Measurements from ENCODE around the gene GSX1. TPM values are rescaled to one million over a fixed set of nuclear protein-coding genes. Genes with fewer than 3 reads are reported as not detected.

Gene GSX1
- total RNA-seq, 1 donor from 2014 or later = not detected

DNA sequence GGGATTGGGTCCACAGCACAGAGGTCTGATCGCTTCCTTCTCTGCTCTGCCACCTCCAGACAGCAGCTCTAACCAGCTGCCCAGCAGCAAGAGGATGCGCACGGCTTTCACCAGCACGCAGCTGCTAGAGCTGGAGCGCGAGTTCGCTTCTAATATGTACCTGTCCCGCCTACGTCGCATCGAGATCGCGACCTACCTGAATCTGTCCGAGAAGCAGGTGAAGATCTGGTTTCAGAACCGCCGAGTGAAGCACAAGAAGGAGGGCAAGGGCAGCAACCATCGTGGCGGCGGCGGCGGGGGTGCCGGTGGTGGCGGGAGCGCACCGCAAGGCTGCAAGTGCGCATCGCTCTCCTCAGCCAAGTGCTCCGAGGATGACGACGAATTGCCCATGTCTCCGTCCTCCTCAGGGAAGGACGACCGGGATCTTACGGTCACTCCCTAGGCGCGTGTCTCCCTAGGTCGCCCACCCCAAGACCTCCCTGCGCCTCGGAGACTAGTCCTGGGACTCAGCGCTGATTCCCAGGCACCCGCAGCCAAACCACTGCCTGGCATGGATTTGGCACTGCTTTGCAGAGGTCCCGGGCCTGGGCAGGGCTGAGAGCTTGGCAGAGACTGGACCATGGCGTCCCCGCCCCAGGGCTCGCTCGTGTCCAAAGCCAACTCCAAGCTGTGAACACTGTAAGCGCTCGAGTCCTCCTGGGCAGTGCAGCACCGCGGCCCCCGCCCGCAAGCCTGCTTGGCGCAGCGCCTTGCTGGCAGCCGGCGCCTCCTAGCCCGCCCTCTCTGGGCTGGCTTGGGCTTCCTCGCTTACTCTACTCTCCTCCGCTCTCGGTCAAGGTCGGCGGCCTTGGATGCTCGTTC lies 1.5 kb downstream of the GSX1 start:
- no peaks in the 10 kb centered on the region for H3K79me2 ChIP-seq (ENCODE audit: insufficient read depth, low read length)
- H3K9ac ChIP-seq (ENCODE audit: low read length) = no peak overlapping the region
- H2AFZ ChIP-seq (ENCODE audit: low read depth, low read length) = no peak overlapping the region
- peaks cover 84% of the 10 kb centered on the region for H3K27me3 ChIP-seq (ENCODE audit: insufficient read depth, low read length)
- no peak overlapping the region for H3K4me2 ChIP-seq (ENCODE audit: low read length)
- Mint-ChIP-seq H3K27me3 (ENCODE audit: low read depth, unreplicated experiment) (peaks cover 82% of the 10 kb centered on the region), H3K4me1 (ENCODE audit: low read depth, unreplicated experiment) (peaks cover 1% of the 10 kb centered on the region), H3K27ac (ENCODE audit: unreplicated experiment) (peak overlapping the region; percentile 54), H3K36me3 (ENCODE audit: low read depth, unreplicated experiment) (peaks cover 2% of the 10 kb centered on the region), H3K4me3 (ENCODE audit: unreplicated experiment) (no peak overlapping the region), H3K9me3 (ENCODE audit: unreplicated experiment) (peaks cover 26% of the 10 kb centered on the region)
- DNase-seq (ENCODE audit: low read depth) (no peak), FAIRE-seq (no peak)
- no peaks in the 10 kb centered on the region for H3K4me1 ChIP-seq (ENCODE audit: insufficient read depth, low read length)
- no peak overlapping the region for H3K4me3 ChIP-seq (ENCODE audit: insufficient read depth, low read depth, low read length)
- no peaks in the 10 kb centered on the region for H4K20me1 ChIP-seq (ENCODE audit: insufficient read depth, low read length)
- H3K36me3 ChIP-seq (ENCODE audit: insufficient read depth, low read length) = no peaks in the 10 kb centered on the region
- peak; percentile 84 for TF ChIP-seq EZH2 (IDR thresholded peaks at IDR 0.05; ENCODE audit: insufficient read depth, low read length)
- no peak for TF ChIP-seq CTCF (IDR thresholded peaks at IDR 0.05; ENCODE audit: insufficient read depth, low read depth, low read length)
- H3K9me3 ChIP-seq (ENCODE audit: insufficient read depth, low read depth, low read length) = no peaks in the 10 kb centered on the region
- H3K27ac ChIP-seq (ENCODE audit: low read depth, low read length) = no peak overlapping the region

- Histone ChIP-seq H3K4me2 (ENCODE audit: low read length) (no peak overlapping the region), H3K4me1 (ENCODE audit: insufficient read depth, low read length) (no peaks in the 10 kb centered on the region), H3K4me3 (ENCODE audit: insufficient read depth, low read depth, low read length) (no peak overlapping the region), H4K20me1 (ENCODE audit: insufficient read depth, low read length) (no peaks in the 10 kb centered on the region), H3K27ac (ENCODE audit: low read depth, low read length) (no peak overlapping the region), H3K9me3 (ENCODE audit: insufficient read depth, low read depth, low read length) (no peaks in the 10 kb centered on the region), H3K27me3 (ENCODE audit: insufficient read depth, low read length) (peaks cover 79% of the 10 kb centered on the region), H2AFZ (ENCODE audit: low read depth, low read length) (no peak overlapping the region), H3K9ac (ENCODE audit: low read length) (no peak overlapping the region), H3K36me3 (ENCODE audit: insufficient read depth, low read length) (no peaks in the 10 kb centered on the region), H3K79me2 (ENCODE audit: insufficient read depth, low read length) (no peaks in the 10 kb centered on the region)
- DNase-seq (ENCODE audit: low read depth) = no peak
- peaks cover 80% of the 10 kb centered on the region for H3K27me3 Mint-ChIP-seq (ENCODE audit: low read depth, unreplicated experiment)
- no peak for FAIRE-seq
- no peak overlapping the region for H3K4me3 Mint-ChIP-seq (ENCODE audit: unreplicated experiment)
- TF ChIP-seq CTCF (IDR thresholded peaks at IDR 0.05; ENCODE audit: insufficient read depth, low read depth, low read length) = no peak
- peak; percentile 1 for TF ChIP-seq EZH2 (IDR thresholded peaks at IDR 0.05; ENCODE audit: insufficient read depth, low read length)
- peaks cover 21% of the 10 kb centered on the region for H3K9me3 Mint-ChIP-seq (ENCODE audit: unreplicated experiment)
- H3K27ac Mint-ChIP-seq (ENCODE audit: unreplicated experiment) = peak overlapping the region; percentile 54
- peaks cover under 1% of the 10 kb centered on the region for H3K36me3 Mint-ChIP-seq (ENCODE audit: low read depth, unreplicated experiment)
- peaks cover 1% of the 10 kb centered on the region for H3K4me1 Mint-ChIP-seq (ENCODE audit: low read depth, unreplicated experiment)
These were observed 2.0 kb downstream of the GSX1 start for GRCh38 chr13:27794368-27794691.
